GM12878 (cell line): ENCODE data around the gene KIAA2012. TPM values are rescaled to one million over a fixed set of nuclear protein-coding genes. Genes with fewer than 3 reads are reported as not detected.
A peak's percentile ranks its signal among the peaks of the same experiment; 100 is the strongest.

Experiments
- BACH1 ChIP-seq: fragments of 450-650 bp; IDR thresholded peaks from 2 replicates; pipeline ENCODE4 v1.6.1; 2017; ENCODE audit warnings: mild to moderate bottlenecking, borderline replicate concordance
- BCLAF1 ChIP-seq: fragments of 450-650 bp; IDR thresholded peaks from 2 replicates; pipeline ENCODE4 v1.6.1; 2017; ENCODE audit warnings: antibody characterized with exemption, mild to moderate bottlenecking, moderate library complexity
- CHD4 ChIP-seq: fragments of 200-600 bp; sonication (generic); IDR thresholded peaks from 2 replicates; pipeline ENCODE4 v1.6.1; 2016; ENCODE audit warnings: mild to moderate bottlenecking
- CREM ChIP-seq: IDR thresholded peaks from 2 replicates; pipeline ENCODE4 v1.6.1; 2014; ENCODE audit warnings: antibody characterized with exemption, low read depth
- E4F1 ChIP-seq: fragments of 450-650 bp; IDR thresholded peaks from 2 replicates; pipeline ENCODE4 v1.6.1; 2018; ENCODE audit warnings: borderline replicate concordance, mild to moderate bottlenecking; ENCODE audit not compliant: partially characterized antibody
- FOXM1 ChIP-seq: IDR thresholded peaks from 2 replicates; pipeline ENCODE4 v1.6.1; 2012; ENCODE audit warnings: low read depth, mild to moderate bottlenecking, inconsistent platforms, low read length, moderate library complexity
- MTA3 ChIP-seq: IDR thresholded peaks from 2 replicates; pipeline ENCODE4 v1.6.1; 2012; ENCODE audit warnings: low read length, inconsistent platforms, borderline replicate concordance
- NR2F1 ChIP-seq: fragments of 450-650 bp; conservative IDR thresholded peaks from 2 replicates; pipeline ENCODE4 v1.6.1; 2017; ENCODE audit warnings: mild to moderate bottlenecking
- PML ChIP-seq: IDR thresholded peaks from 2 replicates; pipeline ENCODE4 v1.6.1; 2012; ENCODE audit warnings: low read length, inconsistent platforms
- SMC3 ChIP-seq: IDR thresholded peaks from 2 replicates; pipeline ENCODE4 v1.6.1; 2011; ENCODE audit warnings: low read length, improper control_type of control experiment, borderline replicate concordance
- SPI1 ChIP-seq: IDR thresholded peaks from 2 replicates; pipeline ENCODE4 v1.6.1; 2011; ENCODE audit warnings: low read depth, mild to moderate bottlenecking, low read length, moderate library complexity, borderline replicate concordance; ENCODE audit not compliant: insufficient read depth
- STAT3 ChIP-seq: IDR thresholded peaks from 2 replicates; pipeline ENCODE4 v1.6.1; 2011; ENCODE audit warnings: low read depth, low read length, improper control_type of control experiment
- TCF7 ChIP-seq: IDR thresholded peaks from 2 replicates; pipeline ENCODE4 v1.6.1; 2014; ENCODE audit warnings: antibody characterized with exemption, borderline replicate concordance
- YBX1 ChIP-seq: fragments of 450-650 bp; IDR thresholded peaks from 2 replicates; pipeline ENCODE4 v1.6.1; 2016; ENCODE audit warnings: antibody characterized with exemption
- polyA plus RNA-seq, 11 experiments: library from polyadenylated mRNA; depleted of rRNA in 4 of 11; unstranded in 6 of 11; stranded (reverse) in 5 of 11; fragments of >200 nt; fragmentation: Nextera tagmentation in 4 of 11; fragmentation: Illumina TruSeq in 1 of 11; extraction: Ambion mirVana in 4 of 11; extraction: Trizol in 1 of 11; gene quantifications; 1 replicate in 1 of 11; 2 replicates in 10 of 11; pipeline versions ENCODE4 v1.2.1 to v1.2.3, GENCODE V29; 2011 to 2016; ENCODE audit warnings: inconsistent platforms in 2 of 11, missing spikeins in 2 of 11, low read depth in 1 of 11
- total RNA-seq, 4 experiments: library from RNA; depleted of rRNA in 3 of 4; stranded (reverse); fragments of >200 nt in 3 of 4; fragmentation: Illumina TruSeq in 1 of 4; extraction: Trizol in 1 of 4; gene quantifications; 2 replicates each; pipeline versions ENCODE4 v1.2.1 to v1.2.3, GENCODE V29; 2013 to 2021
- TF ChIP-seq, protein P1 (sequence below): IDR thresholded peaks from 2 replicates; pipeline ENCODE4 v1.6.1; 2012; ENCODE audit warnings: mild to moderate bottlenecking, low read depth, low read length
- TF ChIP-seq, protein P2 (sequence below): fragments of 450-650 bp; formaldehyde crosslinking; IDR thresholded peaks from 2 replicates; pipeline ENCODE4 v1.5.0; 2022; ENCODE audit warnings: mild to moderate bottlenecking, missing genetic modification characterization

The KIAA2012 gene
- total and polyA plus RNA-seq, 10 of the 15 experiments (the other 5 are each of a cell fraction or from before 2014, with no cell fraction given), result 0.03 TPM; not detected in 9

DNA sequence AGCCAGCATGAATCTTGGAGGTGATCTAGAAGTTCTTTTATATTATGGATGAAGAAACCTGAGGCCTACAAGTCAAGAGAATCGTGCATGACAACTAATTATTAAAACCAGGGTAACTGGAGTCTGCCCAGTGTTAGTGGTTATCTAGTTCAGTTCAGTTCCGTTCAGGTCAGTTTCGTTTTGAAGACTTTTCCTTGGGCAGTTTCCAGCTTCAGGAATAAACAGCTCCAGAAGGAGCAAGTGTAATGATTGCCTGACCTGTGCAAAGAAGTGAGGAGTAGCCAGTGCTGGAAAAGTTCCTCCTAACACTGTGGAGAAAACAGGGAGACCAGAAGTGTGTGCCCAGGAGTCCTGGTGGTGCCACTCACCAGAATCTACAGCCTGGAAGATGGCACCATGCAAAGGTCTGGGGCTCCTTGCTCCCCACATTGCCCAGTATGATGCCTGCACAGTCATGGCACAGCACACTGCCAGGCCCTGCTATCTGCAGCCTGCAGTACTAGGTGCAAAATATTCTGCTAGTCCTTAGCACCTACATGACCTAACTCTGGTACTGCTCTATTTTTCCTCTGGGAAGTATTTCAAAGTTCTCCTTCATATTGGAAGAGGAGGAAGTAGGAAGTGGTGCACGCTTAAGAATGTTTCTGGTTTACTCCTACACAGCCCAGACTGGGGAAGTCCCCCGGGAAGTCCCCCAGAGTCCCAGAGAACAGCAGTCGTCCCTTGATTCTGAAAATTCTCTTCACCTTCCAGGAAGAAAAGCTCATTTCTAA is 99.6 kb downstream of the KIAA2012 start (continued):
- TF ChIP-seq, protein P1, sequence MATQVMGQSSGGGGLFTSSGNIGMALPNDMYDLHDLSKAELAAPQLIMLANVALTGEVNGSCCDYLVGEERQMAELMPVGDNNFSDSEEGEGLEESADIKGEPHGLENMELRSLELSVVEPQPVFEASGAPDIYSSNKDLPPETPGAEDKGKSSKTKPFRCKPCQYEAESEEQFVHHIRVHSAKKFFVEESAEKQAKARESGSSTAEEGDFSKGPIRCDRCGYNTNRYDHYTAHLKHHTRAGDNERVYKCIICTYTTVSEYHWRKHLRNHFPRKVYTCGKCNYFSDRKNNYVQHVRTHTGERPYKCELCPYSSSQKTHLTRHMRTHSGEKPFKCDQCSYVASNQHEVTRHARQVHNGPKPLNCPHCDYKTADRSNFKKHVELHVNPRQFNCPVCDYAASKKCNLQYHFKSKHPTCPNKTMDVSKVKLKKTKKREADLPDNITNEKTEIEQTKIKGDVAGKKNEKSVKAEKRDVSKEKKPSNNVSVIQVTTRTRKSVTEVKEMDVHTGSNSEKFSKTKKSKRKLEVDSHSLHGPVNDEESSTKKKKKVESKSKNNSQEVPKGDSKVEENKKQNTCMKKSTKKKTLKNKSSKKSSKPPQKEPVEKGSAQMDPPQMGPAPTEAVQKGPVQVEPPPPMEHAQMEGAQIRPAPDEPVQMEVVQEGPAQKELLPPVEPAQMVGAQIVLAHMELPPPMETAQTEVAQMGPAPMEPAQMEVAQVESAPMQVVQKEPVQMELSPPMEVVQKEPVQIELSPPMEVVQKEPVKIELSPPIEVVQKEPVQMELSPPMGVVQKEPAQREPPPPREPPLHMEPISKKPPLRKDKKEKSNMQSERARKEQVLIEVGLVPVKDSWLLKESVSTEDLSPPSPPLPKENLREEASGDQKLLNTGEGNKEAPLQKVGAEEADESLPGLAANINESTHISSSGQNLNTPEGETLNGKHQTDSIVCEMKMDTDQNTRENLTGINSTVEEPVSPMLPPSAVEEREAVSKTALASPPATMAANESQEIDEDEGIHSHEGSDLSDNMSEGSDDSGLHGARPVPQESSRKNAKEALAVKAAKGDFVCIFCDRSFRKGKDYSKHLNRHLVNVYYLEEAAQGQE, result no peak
- TF ChIP-seq BCLAF1, result no peak
- TF ChIP-seq E4F1, result no peak
- no peak for TF ChIP-seq SMC3
- TF ChIP-seq FOXM1, result peak; percentile 27; the same call in 1 of the 2 replicates
- no peak for TF ChIP-seq CREM
- TF ChIP-seq PML, result no peak
- no peak for TF ChIP-seq YBX1
- TF ChIP-seq NR2F1, result no peak
- TF ChIP-seq MTA3, result no peak
- TF ChIP-seq SPI1, result peak; percentile 58
- TF ChIP-seq, protein P2, sequence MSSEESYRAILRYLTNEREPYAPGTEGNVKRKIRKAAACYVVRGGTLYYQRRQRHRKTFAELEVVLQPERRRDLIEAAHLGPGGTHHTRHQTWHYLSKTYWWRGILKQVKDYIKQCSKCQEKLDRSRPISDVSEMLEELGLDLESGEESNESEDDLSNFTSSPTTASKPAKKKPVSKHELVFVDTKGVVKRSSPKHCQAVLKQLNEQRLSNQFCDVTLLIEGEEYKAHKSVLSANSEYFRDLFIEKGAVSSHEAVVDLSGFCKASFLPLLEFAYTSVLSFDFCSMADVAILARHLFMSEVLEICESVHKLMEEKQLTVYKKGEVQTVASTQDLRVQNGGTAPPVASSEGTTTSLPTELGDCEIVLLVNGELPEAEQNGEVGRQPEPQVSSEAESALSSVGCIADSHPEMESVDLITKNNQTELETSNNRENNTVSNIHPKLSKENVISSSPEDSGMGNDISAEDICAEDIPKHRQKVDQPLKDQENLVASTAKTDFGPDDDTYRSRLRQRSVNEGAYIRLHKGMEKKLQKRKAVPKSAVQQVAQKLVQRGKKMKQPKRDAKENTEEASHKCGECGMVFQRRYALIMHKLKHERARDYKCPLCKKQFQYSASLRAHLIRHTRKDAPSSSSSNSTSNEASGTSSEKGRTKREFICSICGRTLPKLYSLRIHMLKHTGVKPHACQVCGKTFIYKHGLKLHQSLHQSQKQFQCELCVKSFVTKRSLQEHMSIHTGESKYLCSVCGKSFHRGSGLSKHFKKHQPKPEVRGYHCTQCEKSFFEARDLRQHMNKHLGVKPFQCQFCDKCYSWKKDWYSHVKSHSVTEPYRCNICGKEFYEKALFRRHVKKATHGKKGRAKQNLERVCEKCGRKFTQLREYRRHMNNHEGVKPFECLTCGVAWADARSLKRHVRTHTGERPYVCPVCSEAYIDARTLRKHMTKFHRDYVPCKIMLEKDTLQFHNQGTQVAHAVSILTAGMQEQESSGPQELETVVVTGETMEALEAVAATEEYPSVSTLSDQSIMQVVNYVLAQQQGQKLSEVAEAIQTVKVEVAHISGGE, result no peak
- no peak for TF ChIP-seq BACH1
- TF ChIP-seq TCF7, result no peak
- TF ChIP-seq STAT3, result no peak
- TF ChIP-seq CHD4, result no peak
